WTC11 (cell line): ENCODE measurements around the gene CRKL. TPM values are rescaled to one million over a fixed set of nuclear protein-coding genes. Genes with fewer than 3 reads are reported as not detected.

ENCODE experiments used
- ESRRA ChIP-seq: sonication (generic); formaldehyde crosslinking; IDR thresholded peaks from 2 replicates; pipeline ENCODE4 v1.8.1; 2022; ENCODE audit warnings: mild to moderate bottlenecking, missing genetic modification reagents, borderline replicate concordance
- ETV6 ChIP-seq: sonication (generic); formaldehyde crosslinking; IDR thresholded peaks from 2 replicates; pipeline ENCODE4 v1.8.1; 2022; ENCODE audit warnings: mild to moderate bottlenecking, missing genetic modification reagents
- FOXK1 ChIP-seq: sonication (generic); formaldehyde crosslinking; IDR thresholded peaks from 2 replicates; pipeline ENCODE4 v1.8.0; 2022; ENCODE audit warnings: mild to moderate bottlenecking, moderate library complexity, missing genetic modification reagents
- FOXP1 ChIP-seq: sonication (generic); formaldehyde crosslinking; IDR thresholded peaks from 2 replicates; pipeline ENCODE4 v1.8.0; 2022; ENCODE audit warnings: missing genetic modification reagents, mild to moderate bottlenecking, moderate library complexity, borderline replicate concordance
- GABPB1 ChIP-seq: sonication (generic); formaldehyde crosslinking; IDR thresholded peaks from 2 replicates; pipeline ENCODE4 v1.8.1; 2023; ENCODE audit warnings: mild to moderate bottlenecking, missing genetic modification reagents
- GRHL2 ChIP-seq: fragments of 250-450 bp; sonication (Bioruptor Pico); IDR thresholded peaks from 2 replicates; pipeline ENCODE4 v1.8.0; 2022; ENCODE audit warnings: mild to moderate bottlenecking, moderate library complexity; ENCODE audit not compliant: insufficient replicate concordance, severe bottlenecking
- HMGA2 ChIP-seq: fragments of 250-450 bp; sonication (Bioruptor Pico); IDR thresholded peaks from 2 replicates; pipeline ENCODE4 v1.4.0; 2021; ENCODE audit warnings: mild to moderate bottlenecking, moderate library complexity
- MXD4 ChIP-seq: fragments of 250-450 bp; sonication (Bioruptor Pico); IDR thresholded peaks from 2 replicates; pipeline ENCODE4 v1.8.0; 2021; ENCODE audit warnings: mild to moderate bottlenecking, moderate library complexity, borderline replicate concordance
- MYBL2 ChIP-seq: sonication (generic); formaldehyde crosslinking; IDR thresholded peaks from 2 replicates; pipeline ENCODE4 v1.8.1; 2023; ENCODE audit warnings: mild to moderate bottlenecking, moderate library complexity, missing genetic modification reagents
- NFE2L1 ChIP-seq: sonication (generic); formaldehyde crosslinking; IDR thresholded peaks from 2 replicates; pipeline ENCODE4 v1.8.1; 2023; ENCODE audit warnings: missing genetic modification reagents
- SMAD4 ChIP-seq: sonication (generic); formaldehyde crosslinking; IDR thresholded peaks from 2 replicates; pipeline ENCODE4 v1.8.0; 2022; ENCODE audit warnings: mild to moderate bottlenecking, missing genetic modification reagents
- SOX15 ChIP-seq: fragments of 250-450 bp; sonication (Bioruptor Pico); IDR thresholded peaks from 2 replicates; pipeline ENCODE4 v1.9.0; 2021; ENCODE audit warnings: mild to moderate bottlenecking
- TEAD1 ChIP-seq: sonication (generic); formaldehyde crosslinking; IDR thresholded peaks from 2 replicates; pipeline ENCODE4 v1.8.0; 2022; ENCODE audit warnings: mild to moderate bottlenecking, missing genetic modification reagents
- ZNF423 ChIP-seq: fragments of 250-450 bp; sonication (Bioruptor Pico); IDR thresholded peaks from 2 replicates; pipeline ENCODE4 v2.1.2; 2022; ENCODE audit warnings: mild to moderate bottlenecking, moderate library complexity
- total RNA-seq: library from RNA; stranded (reverse); gene quantifications from 3 replicates; pipeline ENCODE4 v1.2.3, GENCODE V29; 2021
- TF ChIP-seq, protein P1 (sequence below): fragments of 250-450 bp; sonication (Bioruptor Pico); IDR thresholded peaks from 2 replicates; pipeline ENCODE4 v1.8.0; 2021; ENCODE audit warnings: mild to moderate bottlenecking
- TF ChIP-seq, protein P2 (sequence below): sonication (generic); formaldehyde crosslinking; IDR thresholded peaks from 2 replicates; pipeline ENCODE4 v1.8.0; 2023; ENCODE audit warnings: missing genetic modification reagents, mild to moderate bottlenecking, borderline replicate concordance
- TF ChIP-seq, protein P3 (sequence below): sonication (generic); formaldehyde crosslinking; IDR thresholded peaks from 2 replicates; pipeline ENCODE4 v1.8.1; 2023; ENCODE audit warnings: mild to moderate bottlenecking, moderate library complexity, missing genetic modification reagents
- TF ChIP-seq, protein P4 (sequence below): sonication (generic); formaldehyde crosslinking; IDR thresholded peaks from 2 replicates; pipeline ENCODE4 v1.8.0; 2022; ENCODE audit warnings: mild to moderate bottlenecking, missing genetic modification reagents
- TF ChIP-seq, protein P5 (sequence below): fragments of 250-450 bp; sonication (Bioruptor Pico); conservative IDR thresholded peaks from 2 replicates; pipeline ENCODE4 v1.9.0; 2021; ENCODE audit warnings: mild to moderate bottlenecking
- TF ChIP-seq, protein P6 (sequence below): sonication (generic); formaldehyde crosslinking; conservative IDR thresholded peaks from 2 replicates; pipeline ENCODE4 v1.8.1; 2023; ENCODE audit warnings: mild to moderate bottlenecking, low read depth, missing genetic modification reagents, moderate library complexity
- TF ChIP-seq, protein P7 (sequence below): fragments of 200-600 bp; IDR thresholded peaks from 2 replicates; pipeline ENCODE4 v1.8.0; 2022; ENCODE audit warnings: antibody characterized with exemption

The CRKL gene
- total RNA-seq, 1 experiment from 2014 or later: 114 TPM

DNA sequence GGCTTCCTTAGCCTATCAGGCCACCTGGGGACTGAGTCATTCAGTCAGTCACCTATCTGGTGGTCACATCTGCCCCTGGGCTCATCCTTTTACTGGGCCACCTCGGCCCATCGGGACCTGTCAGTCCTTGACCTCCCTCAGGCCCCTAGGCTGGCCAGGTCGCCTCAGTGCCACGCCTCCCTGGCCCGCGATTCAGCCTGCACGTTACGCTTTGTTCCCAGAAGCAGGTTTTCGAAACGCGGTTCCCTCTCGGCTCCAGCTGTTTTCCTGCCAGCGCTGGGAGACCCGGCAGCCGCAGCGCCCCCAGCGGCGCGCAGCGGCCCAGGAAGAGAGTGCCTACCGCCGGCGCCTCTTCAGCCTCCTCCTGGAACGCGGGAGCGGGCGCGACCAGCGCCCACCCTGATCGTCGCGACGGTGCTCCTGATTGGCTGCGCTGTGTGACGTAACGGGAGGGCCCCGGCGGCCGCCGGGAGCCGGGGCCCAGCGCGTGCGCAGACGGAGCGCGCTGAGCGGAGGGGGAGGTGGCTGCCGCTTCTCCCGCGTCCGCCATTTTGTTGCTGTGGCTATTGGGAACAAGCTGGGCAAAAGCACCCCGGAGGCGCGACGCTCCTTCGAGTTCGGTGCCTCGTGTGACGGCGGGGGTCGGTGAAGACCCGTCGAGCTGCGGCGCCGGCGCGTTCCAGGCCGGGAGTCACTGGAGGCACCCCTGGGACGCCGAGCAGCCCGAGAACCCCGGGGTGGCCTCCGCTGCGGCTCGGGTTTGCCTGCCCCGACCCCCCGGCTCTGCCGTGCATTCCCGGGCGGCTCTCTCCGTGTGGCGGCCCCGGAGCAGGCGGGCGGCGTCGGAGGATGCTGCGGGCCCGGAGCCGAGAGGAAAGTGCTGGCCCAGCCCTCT is at the start of gene CRKL (continued):
- TF ChIP-seq, protein P1, sequence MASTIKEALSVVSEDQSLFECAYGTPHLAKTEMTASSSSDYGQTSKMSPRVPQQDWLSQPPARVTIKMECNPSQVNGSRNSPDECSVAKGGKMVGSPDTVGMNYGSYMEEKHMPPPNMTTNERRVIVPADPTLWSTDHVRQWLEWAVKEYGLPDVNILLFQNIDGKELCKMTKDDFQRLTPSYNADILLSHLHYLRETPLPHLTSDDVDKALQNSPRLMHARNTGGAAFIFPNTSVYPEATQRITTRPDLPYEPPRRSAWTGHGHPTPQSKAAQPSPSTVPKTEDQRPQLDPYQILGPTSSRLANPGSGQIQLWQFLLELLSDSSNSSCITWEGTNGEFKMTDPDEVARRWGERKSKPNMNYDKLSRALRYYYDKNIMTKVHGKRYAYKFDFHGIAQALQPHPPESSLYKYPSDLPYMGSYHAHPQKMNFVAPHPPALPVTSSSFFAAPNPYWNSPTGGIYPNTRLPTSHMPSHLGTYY (CRISPR knock-in tag): no peak
- TF ChIP-seq, protein P2, sequence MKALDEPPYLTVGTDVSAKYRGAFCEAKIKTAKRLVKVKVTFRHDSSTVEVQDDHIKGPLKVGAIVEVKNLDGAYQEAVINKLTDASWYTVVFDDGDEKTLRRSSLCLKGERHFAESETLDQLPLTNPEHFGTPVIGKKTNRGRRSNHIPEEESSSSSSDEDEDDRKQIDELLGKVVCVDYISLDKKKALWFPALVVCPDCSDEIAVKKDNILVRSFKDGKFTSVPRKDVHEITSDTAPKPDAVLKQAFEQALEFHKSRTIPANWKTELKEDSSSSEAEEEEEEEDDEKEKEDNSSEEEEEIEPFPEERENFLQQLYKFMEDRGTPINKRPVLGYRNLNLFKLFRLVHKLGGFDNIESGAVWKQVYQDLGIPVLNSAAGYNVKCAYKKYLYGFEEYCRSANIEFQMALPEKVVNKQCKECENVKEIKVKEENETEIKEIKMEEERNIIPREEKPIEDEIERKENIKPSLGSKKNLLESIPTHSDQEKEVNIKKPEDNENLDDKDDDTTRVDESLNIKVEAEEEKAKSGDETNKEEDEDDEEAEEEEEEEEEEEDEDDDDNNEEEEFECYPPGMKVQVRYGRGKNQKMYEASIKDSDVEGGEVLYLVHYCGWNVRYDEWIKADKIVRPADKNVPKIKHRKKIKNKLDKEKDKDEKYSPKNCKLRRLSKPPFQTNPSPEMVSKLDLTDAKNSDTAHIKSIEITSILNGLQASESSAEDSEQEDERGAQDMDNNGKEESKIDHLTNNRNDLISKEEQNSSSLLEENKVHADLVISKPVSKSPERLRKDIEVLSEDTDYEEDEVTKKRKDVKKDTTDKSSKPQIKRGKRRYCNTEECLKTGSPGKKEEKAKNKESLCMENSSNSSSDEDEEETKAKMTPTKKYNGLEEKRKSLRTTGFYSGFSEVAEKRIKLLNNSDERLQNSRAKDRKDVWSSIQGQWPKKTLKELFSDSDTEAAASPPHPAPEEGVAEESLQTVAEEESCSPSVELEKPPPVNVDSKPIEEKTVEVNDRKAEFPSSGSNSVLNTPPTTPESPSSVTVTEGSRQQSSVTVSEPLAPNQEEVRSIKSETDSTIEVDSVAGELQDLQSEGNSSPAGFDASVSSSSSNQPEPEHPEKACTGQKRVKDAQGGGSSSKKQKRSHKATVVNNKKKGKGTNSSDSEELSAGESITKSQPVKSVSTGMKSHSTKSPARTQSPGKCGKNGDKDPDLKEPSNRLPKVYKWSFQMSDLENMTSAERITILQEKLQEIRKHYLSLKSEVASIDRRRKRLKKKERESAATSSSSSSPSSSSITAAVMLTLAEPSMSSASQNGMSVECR (CRISPR knock-in tag): peak; percentile 65; the same call in 1 of the 2 replicates
- TF ChIP-seq SMAD4 (no peak), ZNF423 (CRISPR knock-in tag) (0 out of 2 replicates have a peak, but pooled peaks have one; percentile 24), GABPB1 (CRISPR knock-in tag) (peak; percentile 57), TEAD1 (CRISPR knock-in tag) (0 out of 2 replicates have a peak, but pooled peaks have one; percentile 20), FOXK1 (CRISPR knock-in tag) (peak; percentile 46; the same call in 1 of the 2 replicates), GRHL2 (no peak), FOXP1 (CRISPR knock-in tag) (peak; percentile 62; the same call in 1 of the 2 replicates), ESRRA (no peak), MXD4 (no peak), HMGA2 (no peak), ETV6 (CRISPR knock-in tag) (peak; percentile 64; the same call in 1 of the 2 replicates), NFE2L1 (CRISPR knock-in tag) (0 out of 2 replicates have a peak, but pooled peaks have one; percentile 49), SOX15 (CRISPR knock-in tag) (no peak), MYBL2 (CRISPR knock-in tag) (0 out of 2 replicates have a peak, but pooled peaks have one; percentile 29)
- TF ChIP-seq, protein P3, sequence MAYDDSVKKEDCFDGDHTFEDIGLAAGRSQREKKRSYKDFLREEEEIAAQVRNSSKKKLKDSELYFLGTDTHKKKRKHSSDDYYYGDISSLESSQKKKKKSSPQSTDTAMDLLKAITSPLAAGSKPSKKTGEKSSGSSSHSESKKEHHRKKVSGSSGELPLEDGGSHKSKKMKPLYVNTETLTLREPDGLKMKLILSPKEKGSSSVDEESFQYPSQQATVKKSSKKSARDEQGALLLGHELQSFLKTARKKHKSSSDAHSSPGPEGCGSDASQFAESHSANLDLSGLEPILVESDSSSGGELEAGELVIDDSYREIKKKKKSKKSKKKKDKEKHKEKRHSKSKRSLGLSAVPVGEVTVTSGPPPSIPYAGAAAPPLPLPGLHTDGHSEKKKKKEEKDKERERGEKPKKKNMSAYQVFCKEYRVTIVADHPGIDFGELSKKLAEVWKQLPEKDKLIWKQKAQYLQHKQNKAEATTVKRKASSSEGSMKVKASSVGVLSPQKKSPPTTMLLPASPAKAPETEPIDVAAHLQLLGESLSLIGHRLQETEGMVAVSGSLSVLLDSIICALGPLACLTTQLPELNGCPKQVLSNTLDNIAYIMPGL (CRISPR knock-in tag): peak; percentile 94
- TF ChIP-seq, protein P4, sequence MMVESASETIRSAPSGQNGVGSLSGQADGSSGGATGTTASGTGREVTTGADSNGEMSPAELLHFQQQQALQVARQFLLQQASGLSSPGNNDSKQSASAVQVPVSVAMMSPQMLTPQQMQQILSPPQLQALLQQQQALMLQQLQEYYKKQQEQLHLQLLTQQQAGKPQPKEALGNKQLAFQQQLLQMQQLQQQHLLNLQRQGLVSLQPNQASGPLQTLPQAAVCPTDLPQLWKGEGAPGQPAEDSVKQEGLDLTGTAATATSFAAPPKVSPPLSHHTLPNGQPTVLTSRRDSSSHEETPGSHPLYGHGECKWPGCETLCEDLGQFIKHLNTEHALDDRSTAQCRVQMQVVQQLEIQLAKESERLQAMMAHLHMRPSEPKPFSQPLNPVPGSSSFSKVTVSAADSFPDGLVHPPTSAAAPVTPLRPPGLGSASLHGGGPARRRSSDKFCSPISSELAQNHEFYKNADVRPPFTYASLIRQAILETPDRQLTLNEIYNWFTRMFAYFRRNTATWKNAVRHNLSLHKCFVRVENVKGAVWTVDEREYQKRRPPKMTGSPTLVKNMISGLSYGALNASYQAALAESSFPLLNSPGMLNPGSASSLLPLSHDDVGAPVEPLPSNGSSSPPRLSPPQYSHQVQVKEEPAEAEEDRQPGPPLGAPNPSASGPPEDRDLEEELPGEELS (CRISPR knock-in tag): no peak; the same call in 1 of the 2 replicates
- TF ChIP-seq, protein P5, sequence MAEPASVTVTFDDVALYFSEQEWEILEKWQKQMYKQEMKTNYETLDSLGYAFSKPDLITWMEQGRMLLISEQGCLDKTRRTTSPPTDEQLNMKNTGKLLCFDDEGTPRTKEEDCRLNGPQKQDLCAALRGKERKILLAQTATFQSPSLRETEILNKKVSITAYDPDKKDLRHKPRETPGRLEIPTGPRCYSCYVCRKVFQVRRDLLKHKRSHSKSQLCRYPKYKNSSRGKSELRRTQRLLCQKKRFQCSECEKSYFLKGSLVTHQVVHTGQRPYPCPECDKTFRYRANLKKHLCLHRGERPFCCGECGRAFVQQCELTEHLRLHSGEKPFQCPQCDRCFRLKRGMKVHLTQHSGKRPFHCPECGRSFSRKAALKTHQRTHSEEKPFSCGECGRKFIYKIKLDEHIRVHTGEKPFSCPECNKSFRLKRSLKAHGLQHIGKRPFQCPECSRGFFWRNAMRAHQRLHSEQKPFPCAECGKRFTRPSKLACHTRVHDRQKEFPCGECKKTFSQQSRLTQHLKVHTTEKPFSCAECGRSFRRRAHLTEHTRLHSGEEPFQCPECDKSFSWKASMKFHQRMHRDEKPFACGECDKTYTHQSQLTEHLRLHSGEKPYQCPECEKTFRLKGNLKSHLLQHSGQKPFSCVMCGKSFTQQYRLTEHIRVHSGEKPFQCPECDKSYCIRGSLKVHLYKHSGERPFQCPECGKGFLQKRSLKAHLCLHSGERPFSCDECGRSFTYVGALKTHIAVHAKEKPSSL (CRISPR knock-in tag): no peak
- TF ChIP-seq, protein P6, sequence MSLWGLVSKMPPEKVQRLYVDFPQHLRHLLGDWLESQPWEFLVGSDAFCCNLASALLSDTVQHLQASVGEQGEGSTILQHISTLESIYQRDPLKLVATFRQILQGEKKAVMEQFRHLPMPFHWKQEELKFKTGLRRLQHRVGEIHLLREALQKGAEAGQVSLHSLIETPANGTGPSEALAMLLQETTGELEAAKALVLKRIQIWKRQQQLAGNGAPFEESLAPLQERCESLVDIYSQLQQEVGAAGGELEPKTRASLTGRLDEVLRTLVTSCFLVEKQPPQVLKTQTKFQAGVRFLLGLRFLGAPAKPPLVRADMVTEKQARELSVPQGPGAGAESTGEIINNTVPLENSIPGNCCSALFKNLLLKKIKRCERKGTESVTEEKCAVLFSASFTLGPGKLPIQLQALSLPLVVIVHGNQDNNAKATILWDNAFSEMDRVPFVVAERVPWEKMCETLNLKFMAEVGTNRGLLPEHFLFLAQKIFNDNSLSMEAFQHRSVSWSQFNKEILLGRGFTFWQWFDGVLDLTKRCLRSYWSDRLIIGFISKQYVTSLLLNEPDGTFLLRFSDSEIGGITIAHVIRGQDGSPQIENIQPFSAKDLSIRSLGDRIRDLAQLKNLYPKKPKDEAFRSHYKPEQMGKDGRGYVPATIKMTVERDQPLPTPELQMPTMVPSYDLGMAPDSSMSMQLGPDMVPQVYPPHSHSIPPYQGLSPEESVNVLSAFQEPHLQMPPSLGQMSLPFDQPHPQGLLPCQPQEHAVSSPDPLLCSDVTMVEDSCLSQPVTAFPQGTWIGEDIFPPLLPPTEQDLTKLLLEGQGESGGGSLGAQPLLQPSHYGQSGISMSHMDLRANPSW (CRISPR knock-in tag): no peak
- TF ChIP-seq, protein P7, sequence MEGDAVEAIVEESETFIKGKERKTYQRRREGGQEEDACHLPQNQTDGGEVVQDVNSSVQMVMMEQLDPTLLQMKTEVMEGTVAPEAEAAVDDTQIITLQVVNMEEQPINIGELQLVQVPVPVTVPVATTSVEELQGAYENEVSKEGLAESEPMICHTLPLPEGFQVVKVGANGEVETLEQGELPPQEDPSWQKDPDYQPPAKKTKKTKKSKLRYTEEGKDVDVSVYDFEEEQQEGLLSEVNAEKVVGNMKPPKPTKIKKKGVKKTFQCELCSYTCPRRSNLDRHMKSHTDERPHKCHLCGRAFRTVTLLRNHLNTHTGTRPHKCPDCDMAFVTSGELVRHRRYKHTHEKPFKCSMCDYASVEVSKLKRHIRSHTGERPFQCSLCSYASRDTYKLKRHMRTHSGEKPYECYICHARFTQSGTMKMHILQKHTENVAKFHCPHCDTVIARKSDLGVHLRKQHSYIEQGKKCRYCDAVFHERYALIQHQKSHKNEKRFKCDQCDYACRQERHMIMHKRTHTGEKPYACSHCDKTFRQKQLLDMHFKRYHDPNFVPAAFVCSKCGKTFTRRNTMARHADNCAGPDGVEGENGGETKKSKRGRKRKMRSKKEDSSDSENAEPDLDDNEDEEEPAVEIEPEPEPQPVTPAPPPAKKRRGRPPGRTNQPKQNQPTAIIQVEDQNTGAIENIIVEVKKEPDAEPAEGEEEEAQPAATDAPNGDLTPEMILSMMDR: peak; percentile 79
